Gastroesophageal sphincter (tissue), 4 donors: ENCODE measurements around the gene RNF157. TPM values are rescaled to one million over a fixed set of nuclear protein-coding genes. Genes with fewer than 3 reads are reported as not detected.

Experiments used
- ATAC-seq: fragments of 150-250 bp; one replicate; pipeline ENCODE4 v1.9.1; 2016; ENCODE audit warnings: mild to moderate bottlenecking, moderate library complexity
- H3K27ac ChIP-seq, 4 donors: fragments of 200-600 bp; sonication (generic) in 3 of 4; 1 replicate in 3 of 4; 2 replicates in 1 of 4; pipeline ENCODE4 v1.5.1; 2016 to 2019
- H3K27me3 ChIP-seq: fragments of 200-600 bp; sonication (generic); one replicate; pipeline ENCODE4 v1.5.1; 2019
- H3K36me3 ChIP-seq, 2 donors: fragments of 200-600 bp; sonication (generic); one replicate each; pipeline ENCODE4 v1.5.1; 2019; ENCODE audit warnings: control low read depth in 1 of 2
- H3K4me1 ChIP-seq, 3 donors: fragments of 200-600 bp; sonication (generic); 1 replicate in 2 of 3; 2 replicates in 1 of 3; pipeline ENCODE4 v1.5.1; 2016 to 2019; ENCODE audit warnings: control low read depth in 2 of 3
- H3K4me3 ChIP-seq, 2 donors: fragments of 200-600 bp; sonication (generic); one replicate each; pipeline ENCODE4 v1.5.1; 2019; ENCODE audit warnings: mild to moderate bottlenecking in 1 of 2, moderate library complexity in 1 of 2
- H3K9me3 ChIP-seq, 3 donors: fragments of 200-600 bp; sonication (generic); one replicate each; pipeline ENCODE4 v1.5.1; 2017 to 2019; ENCODE audit warnings: control low read depth in 2 of 3
- EP300 ChIP-seq: sonication (generic); formaldehyde crosslinking; IDR thresholded peaks from one replicate; pipeline ENCODE4 v1.6.1; 2017; ENCODE audit warnings: antibody characterized with exemption, mild to moderate bottlenecking
- POLR2A ChIP-seq, 2 donors: fragments of 450-650 bp; IDR thresholded peaks; one replicate each; pipeline ENCODE4 v1.6.1; 2017; ENCODE audit warnings: antibody characterized with exemption in 2 of 2, mild to moderate bottlenecking in 2 of 2, moderate library complexity in 1 of 2
- POLR2AphosphoS5 ChIP-seq: sonication (generic); formaldehyde crosslinking; IDR thresholded peaks from one replicate; pipeline ENCODE4 v1.6.1; 2017; ENCODE audit warnings: antibody characterized with exemption
- WGBS, 2 donors: methylation state at CpG; one replicate each; pipeline ENCODE4 v1.1.5; 2018; ENCODE audit warnings: low coverage in 1 of 2; 5-methylcytosine and 5-hydroxymethylcytosine counted together
- total RNA-seq, 4 donors: library from RNA; depleted of rRNA; stranded (reverse); fragments of >200 nt; gene quantifications; one replicate each; pipeline ENCODE4 v1.1.0, GENCODE V29; 2016
- TF ChIP-seq, protein P1 (sequence below), 4 experiments: fragments of 200-600 bp in 2 of 4; fragments of 450-650 bp in 2 of 4; sonication (generic) in 1 of 4; IDR thresholded peaks; one replicate each; pipeline ENCODE4 v1.5.1; 2017 to 2019; ENCODE audit warnings: antibody characterized with exemption in 4 of 4, mild to moderate bottlenecking in 2 of 4, moderate library complexity in 2 of 4

The RNF157 gene
- total RNA-seq, 4 donors from 2014 or later, result 2.5 to 8.1 (median 3.3) TPM

DNA sequence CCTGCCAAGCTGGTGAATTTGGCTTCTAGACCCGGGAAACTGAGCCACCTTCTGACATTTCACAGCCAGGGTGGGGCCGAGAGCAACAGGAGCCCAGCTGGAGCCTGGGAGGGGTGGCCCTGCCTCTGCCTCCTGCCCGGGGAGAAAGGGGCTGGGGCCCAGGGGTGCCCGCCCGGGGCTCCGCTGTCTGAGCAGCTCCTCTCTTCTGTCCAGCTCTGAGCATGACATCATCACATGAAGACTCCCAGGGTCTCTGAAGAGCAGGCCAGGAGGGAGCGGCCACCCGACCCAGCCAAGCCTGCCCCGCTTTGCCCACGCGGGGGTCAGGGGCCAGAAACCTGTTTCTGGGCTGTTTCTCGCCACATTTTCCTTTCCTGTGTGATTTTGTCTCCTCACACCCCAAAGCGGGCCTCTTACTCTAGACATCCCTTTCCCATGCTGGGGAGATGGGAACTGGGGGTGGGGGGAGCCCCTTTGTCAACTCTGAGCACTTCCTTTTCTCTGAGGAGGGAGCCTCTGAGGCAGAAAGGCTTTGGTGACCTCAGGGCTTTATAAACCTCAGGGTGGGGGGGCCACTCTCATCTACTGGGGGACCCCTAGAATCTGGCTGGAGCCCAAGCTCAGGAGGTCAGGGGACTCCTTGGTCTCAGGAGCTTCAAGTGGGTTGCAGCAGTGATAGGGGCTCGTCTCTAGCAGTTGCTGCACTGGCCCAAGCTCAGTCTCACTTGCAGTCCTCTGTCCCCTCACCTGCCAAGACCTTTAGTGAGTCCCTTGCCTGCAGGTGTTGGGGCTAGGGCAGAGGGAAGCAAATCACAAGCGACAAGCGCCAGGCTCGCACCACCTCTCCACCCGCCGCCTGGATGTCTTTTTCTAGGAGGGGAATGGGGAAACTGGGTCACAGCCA is 32.5 kb upstream of the RNF157 start:
- WGBS, 2 donors, result 87 to 100% methylated on average over 1 to 3 of the region's 19 CpGs
- ATAC-seq, result peak; percentile 18
- H3K36me3 ChIP-seq, result peaks cover 0 to 35% of the 10 kb centered on the region in 2 donors
- no peaks in the 10 kb centered on the region for H3K9me3 ChIP-seq
- peaks cover 0 to 68% (median 32%) of the 10 kb centered on the region in 3 donors for H3K4me1 ChIP-seq
- H3K4me3 ChIP-seq, result peak overlapping the region in 1 of 2 donors; percentile 40
- no peaks in the 10 kb centered on the region for H3K27me3 ChIP-seq
- H3K27ac ChIP-seq, result peak overlapping the region in 2 of 4 donors; percentile 31 to 67
- TF ChIP-seq POLR2AphosphoS5 (no peak), EP300 (no peak), POLR2A (IDR thresholded peaks at IDR 0.05) (no peak)
- TF ChIP-seq, protein P1, sequence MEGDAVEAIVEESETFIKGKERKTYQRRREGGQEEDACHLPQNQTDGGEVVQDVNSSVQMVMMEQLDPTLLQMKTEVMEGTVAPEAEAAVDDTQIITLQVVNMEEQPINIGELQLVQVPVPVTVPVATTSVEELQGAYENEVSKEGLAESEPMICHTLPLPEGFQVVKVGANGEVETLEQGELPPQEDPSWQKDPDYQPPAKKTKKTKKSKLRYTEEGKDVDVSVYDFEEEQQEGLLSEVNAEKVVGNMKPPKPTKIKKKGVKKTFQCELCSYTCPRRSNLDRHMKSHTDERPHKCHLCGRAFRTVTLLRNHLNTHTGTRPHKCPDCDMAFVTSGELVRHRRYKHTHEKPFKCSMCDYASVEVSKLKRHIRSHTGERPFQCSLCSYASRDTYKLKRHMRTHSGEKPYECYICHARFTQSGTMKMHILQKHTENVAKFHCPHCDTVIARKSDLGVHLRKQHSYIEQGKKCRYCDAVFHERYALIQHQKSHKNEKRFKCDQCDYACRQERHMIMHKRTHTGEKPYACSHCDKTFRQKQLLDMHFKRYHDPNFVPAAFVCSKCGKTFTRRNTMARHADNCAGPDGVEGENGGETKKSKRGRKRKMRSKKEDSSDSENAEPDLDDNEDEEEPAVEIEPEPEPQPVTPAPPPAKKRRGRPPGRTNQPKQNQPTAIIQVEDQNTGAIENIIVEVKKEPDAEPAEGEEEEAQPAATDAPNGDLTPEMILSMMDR (IDR thresholded peaks at IDR 0.05), result no peak

DNA sequence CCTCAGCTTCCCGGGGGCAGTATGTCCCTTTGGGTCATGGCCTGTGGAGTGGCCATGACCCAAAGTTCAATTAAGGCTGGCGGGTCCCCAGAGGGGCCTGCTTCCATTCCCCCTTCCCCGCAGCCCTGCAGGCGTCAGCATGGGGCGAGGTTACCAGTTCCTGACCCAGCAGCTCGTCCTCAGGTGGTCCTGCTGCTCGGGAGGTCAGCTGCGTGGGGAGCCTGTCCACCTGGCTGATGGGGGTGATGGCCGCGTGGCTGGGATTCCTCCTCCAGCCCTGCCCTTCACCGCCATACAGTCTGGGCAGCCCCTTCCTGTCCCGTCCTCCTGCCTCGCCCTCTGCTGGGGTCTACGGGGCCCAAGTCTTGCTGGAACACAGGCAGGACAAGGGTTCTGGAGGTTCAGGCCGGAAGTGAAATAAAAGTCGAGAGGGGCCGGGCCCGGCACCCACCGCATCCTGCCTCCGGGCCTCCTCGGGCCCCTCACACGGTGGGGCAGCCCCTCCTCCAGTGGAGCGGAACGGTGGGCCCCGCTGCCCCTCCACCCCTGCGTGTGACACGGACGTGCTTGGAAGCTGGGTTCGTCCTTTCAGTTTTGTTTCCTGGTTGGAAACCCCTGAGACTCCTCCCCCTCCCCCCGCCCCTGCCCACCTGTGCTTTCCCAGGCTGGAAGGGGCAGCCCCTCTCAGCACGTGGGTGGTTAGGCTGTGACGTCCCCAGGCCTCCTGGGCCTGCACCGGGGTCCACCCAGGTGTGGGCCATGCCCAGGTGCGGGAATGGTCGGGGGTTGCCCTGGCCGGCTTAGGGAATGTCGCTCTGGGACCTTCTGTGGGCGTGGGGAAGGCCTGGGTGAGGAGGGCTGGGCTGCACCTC is 31.6 kb upstream of the RNF157 start:
- peak; percentile 1 for ATAC-seq
- TF ChIP-seq EP300 (no peak), POLR2AphosphoS5 (peak; percentile 14)
- Histone ChIP-seq H3K9me3 (no peaks in the 10 kb centered on the region), H3K27ac (peak overlapping the region in 3 of 4 donors; percentile 15 to 67 (median 31)), H3K36me3 (peaks cover 0 to 30% of the 10 kb centered on the region in 2 donors), H3K4me3 (peak overlapping the region in 1 of 2 donors; percentile 40), H3K4me1 (peaks cover 0 to 77% (median 41%) of the 10 kb centered on the region in 3 donors), H3K27me3 (no peaks in the 10 kb centered on the region)
- WGBS, 2 donors, result 20% methylated on average over 3 of the region's 38 CpGs; no CpG with 5 or more reads in 1 of the 2 donors

DNA sequence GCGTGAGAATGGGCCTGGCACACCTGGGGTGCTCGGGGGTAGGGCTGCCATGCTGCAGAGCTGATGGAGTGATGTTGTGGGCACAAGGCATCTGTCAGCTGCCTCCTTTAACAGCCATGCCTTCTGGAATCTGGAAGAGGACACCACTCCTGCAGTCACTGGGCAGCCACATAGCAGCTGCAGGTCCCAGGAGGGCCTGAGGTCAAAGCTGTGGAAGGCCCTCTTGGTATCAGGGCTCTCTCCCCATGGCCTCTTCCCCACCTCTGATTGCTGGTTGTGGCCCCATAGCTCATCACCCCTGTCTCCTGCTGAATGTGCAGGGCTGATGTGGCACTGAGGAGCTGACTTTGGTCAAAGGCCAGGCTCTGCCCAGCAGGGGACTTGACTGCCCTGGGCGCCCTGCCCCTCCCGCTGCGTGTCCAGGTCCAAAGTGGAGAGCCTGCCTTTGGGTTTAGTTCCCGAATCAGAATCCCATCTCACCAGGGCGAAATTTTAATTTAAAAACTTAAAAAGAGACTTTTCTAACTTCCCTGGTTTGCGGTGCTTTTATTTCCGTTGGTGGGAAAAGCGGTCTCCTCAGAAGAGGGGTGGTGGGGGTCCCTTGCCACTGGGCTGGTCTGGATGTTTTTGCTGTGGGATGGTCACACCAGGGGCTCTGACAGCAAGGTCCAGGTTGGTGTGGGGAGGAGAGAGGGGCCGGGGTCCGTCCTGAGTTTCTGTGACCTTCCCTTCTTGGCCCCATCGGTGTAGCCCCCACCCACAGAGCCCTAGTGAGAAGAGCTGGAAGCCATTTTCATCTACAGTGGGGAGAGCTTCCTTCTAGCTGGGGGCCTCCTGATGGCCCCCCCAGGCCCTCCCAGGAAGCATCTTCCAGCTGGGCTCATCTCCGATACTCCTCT is 30.7 kb upstream of the RNF157 start:
- WGBS, 2 donors, result 91 to 93% methylated on average over 3 to 6 of the region's 14 CpGs
- H3K4me1 ChIP-seq, result peaks cover 0 to 86% (median 47%) of the 10 kb centered on the region in 3 donors
- no peak for TF ChIP-seq EP300
- no peak for TF ChIP-seq POLR2AphosphoS5
- no peak for TF ChIP-seq POLR2A (IDR thresholded peaks at IDR 0.05)
- TF ChIP-seq, protein P1 (IDR thresholded peaks at IDR 0.05), result no peak
- H3K9me3 ChIP-seq, result no peaks in the 10 kb centered on the region
- ATAC-seq, result no peak
- peak overlapping the region in 1 of 2 donors; percentile 40 for H3K4me3 ChIP-seq
- no peaks in the 10 kb centered on the region for H3K27me3 ChIP-seq
- peak overlapping the region in 2 of 4 donors; percentile 31 to 67 for H3K27ac ChIP-seq
- H3K36me3 ChIP-seq, result peaks cover 0 to 27% of the 10 kb centered on the region in 2 donors

DNA sequence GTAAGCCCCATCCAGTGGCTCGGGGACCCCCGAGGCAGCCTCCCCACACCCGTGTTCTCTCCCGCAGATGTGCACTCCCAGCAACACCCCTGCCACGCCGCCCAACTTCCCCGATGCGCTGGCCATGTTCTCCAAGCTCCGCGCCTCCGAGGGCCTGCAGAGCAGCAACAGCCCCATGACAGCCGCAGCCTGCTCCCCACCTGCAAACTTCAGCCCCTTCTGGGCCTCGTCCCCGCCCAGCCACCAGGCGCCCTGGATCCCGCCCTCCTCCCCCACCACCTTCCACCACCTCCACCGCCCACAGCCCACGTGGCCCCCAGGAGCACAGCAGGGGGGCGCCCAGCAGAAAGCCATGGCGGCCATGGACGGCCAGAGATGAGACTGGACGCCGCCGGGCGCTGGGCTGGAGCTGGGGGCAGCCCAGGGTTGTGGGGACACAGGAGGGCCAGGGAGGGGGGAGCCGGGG is 29.9 kb upstream of the RNF157 start:
- TF ChIP-seq, protein P1 (IDR thresholded peaks at IDR 0.05), result no peak
- TF ChIP-seq POLR2A (IDR thresholded peaks at IDR 0.05), result no peak
- no peak for TF ChIP-seq POLR2AphosphoS5
- TF ChIP-seq EP300, result no peak
- H3K27ac ChIP-seq, result no peak overlapping the region
- no peak overlapping the region for H3K4me3 ChIP-seq
- WGBS, 2 donors, result 93% methylated on average over 9 of the region's 26 CpGs; no CpG with 5 or more reads in 1 of the 2 donors
- no peaks in the 10 kb centered on the region for H3K9me3 ChIP-seq
- ATAC-seq, result no peak
- H3K36me3 ChIP-seq, result peaks cover 0 to 27% of the 10 kb centered on the region in 2 donors
- H3K4me1 ChIP-seq, result peaks cover 0 to 87% (median 47%) of the 10 kb centered on the region in 3 donors
- H3K27me3 ChIP-seq, result no peaks in the 10 kb centered on the region
